ENCODE data around the gene MRPL36. TPM values are rescaled to one million over a fixed set of nuclear protein-coding genes. Genes with fewer than 3 reads are reported as not detected.

The MRPL36 gene
- 50.1 TPM for total RNA-seq

- no peaks in the 10 kb centered on the region for H3K27me3 ChIP-seq
- peaks cover 22% of the 10 kb centered on the region for H3K4me1 ChIP-seq
- no peaks in the 10 kb centered on the region for H3K9me3 ChIP-seq
- peak in 1 of 2 donors; percentile 94 for DNase-seq (ENCODE audit: extremely low spot score in 2 of 2)
- H3K4me3 ChIP-seq, result peak within 1 kb of the TSS; percentile 85 to 91
- H3K36me3 ChIP-seq, result peaks cover 0 to 34% of the 10 kb centered on the region in 2 donors
- peak within 1 kb of the TSS; percentile 83 for H3K27ac ChIP-seq
- intact Hi-C loops (cut with DNase I), result no loop called here
- no peak for TF ChIP-seq CTCF (IDR thresholded peaks at IDR 0.05)
- TF ChIP-seq POLR2AphosphoS5 (IDR thresholded peaks at IDR 0.05; ENCODE audit: insufficient read depth in 1 of 2, low read depth in 1 of 2), result peak; percentile 89 to 92
- TF ChIP-seq POLR2A (IDR thresholded peaks at IDR 0.05), result peak in 1 of 2 donors; percentile 73
Observed at GRCh38 chr5:1799602-1800471, at the start of gene MRPL36. Gene MRPL36 (minus strand): TSS chr5:1799837. CDS start chr5:1798935, 902 bp downstream.

GRCh38 chr5:1847611-1848010, 48.0 kb upstream of the MRPL36 start:
- no peak for DNase-seq (ENCODE audit: extremely low spot score in 2 of 2)
- TF ChIP-seq POLR2AphosphoS5 (IDR thresholded peaks at IDR 0.05; ENCODE audit: insufficient read depth in 1 of 2, low read depth in 1 of 2) (no peak), CTCF (IDR thresholded peaks at IDR 0.05) (no peak), POLR2A (IDR thresholded peaks at IDR 0.05) (no peak)
- no peaks in the 10 kb centered on the region for H3K36me3 ChIP-seq
- no peak overlapping the region for H3K27ac ChIP-seq
- no peaks in the 10 kb centered on the region for H3K27me3 ChIP-seq
- no peak overlapping the region for H3K4me3 ChIP-seq
- no peaks in the 10 kb centered on the region for H3K9me3 ChIP-seq
- H3K4me1 ChIP-seq, result peaks cover 9% of the 10 kb centered on the region
- intact Hi-C loops (cut with DNase I), result no loop called here

GRCh38 chr5:1847056-1847455, 47.4 kb upstream of the MRPL36 start:
- intact Hi-C loops (cut with DNase I), result no loop called here
- Histone ChIP-seq H3K9me3 (no peaks in the 10 kb centered on the region), H3K27ac (no peak overlapping the region), H3K36me3 (no peaks in the 10 kb centered on the region), H3K4me3 (no peak overlapping the region), H3K4me1 (peaks cover 9% of the 10 kb centered on the region), H3K27me3 (no peaks in the 10 kb centered on the region)
- no peak for DNase-seq (ENCODE audit: extremely low spot score in 2 of 2)
- TF ChIP-seq POLR2AphosphoS5 (IDR thresholded peaks at IDR 0.05; ENCODE audit: insufficient read depth in 1 of 2, low read depth in 1 of 2), result no peak
- no peak for TF ChIP-seq CTCF (IDR thresholded peaks at IDR 0.05)
- TF ChIP-seq POLR2A (IDR thresholded peaks at IDR 0.05), result no peak

- TF ChIP-seq CTCF (IDR thresholded peaks at IDR 0.05), result no peak
- no peak for TF ChIP-seq POLR2AphosphoS5 (IDR thresholded peaks at IDR 0.05; ENCODE audit: insufficient read depth in 1 of 2, low read depth in 1 of 2)
- TF ChIP-seq POLR2A (IDR thresholded peaks at IDR 0.05), result no peak
- H3K4me1 ChIP-seq, result peaks cover 9% of the 10 kb centered on the region
- intact Hi-C loops (cut with DNase I), result no loop called here
- no peaks in the 10 kb centered on the region for H3K27me3 ChIP-seq
- DNase-seq (ENCODE audit: extremely low spot score in 2 of 2), result no peak
- no peak overlapping the region for H3K4me3 ChIP-seq
- no peaks in the 10 kb centered on the region for H3K9me3 ChIP-seq
- H3K36me3 ChIP-seq, result no peaks in the 10 kb centered on the region
- H3K27ac ChIP-seq, result no peak overlapping the region
Observed at GRCh38 chr5:1846583-1846982, 46.9 kb upstream of the MRPL36 start.

- DNase-seq (ENCODE audit: extremely low spot score in 2 of 2), result no peak
- Histone ChIP-seq H3K4me3 (no peak overlapping the region), H3K9me3 (no peaks in the 10 kb centered on the region), H3K27ac (no peak overlapping the region), H3K36me3 (no peaks in the 10 kb centered on the region), H3K4me1 (peaks cover 1% of the 10 kb centered on the region), H3K27me3 (no peaks in the 10 kb centered on the region)
- intact Hi-C loops (cut with DNase I), result no loop called here
- TF ChIP-seq POLR2AphosphoS5 (IDR thresholded peaks at IDR 0.05; ENCODE audit: insufficient read depth in 1 of 2, low read depth in 1 of 2) (no peak), CTCF (IDR thresholded peaks at IDR 0.05) (no peak), POLR2A (IDR thresholded peaks at IDR 0.05) (no peak)
Observed at GRCh38 chr5:1845696-1846095, 46.1 kb upstream of the MRPL36 start.
